Measurements from ENCODE around the gene SLF2. TPM values are rescaled to one million over a fixed set of nuclear protein-coding genes. Genes with fewer than 3 reads are reported as not detected.

Gene SLF2
- total RNA-seq, 2 donors from 2014 or later: 31.5 to 38.9 TPM

DNA sequence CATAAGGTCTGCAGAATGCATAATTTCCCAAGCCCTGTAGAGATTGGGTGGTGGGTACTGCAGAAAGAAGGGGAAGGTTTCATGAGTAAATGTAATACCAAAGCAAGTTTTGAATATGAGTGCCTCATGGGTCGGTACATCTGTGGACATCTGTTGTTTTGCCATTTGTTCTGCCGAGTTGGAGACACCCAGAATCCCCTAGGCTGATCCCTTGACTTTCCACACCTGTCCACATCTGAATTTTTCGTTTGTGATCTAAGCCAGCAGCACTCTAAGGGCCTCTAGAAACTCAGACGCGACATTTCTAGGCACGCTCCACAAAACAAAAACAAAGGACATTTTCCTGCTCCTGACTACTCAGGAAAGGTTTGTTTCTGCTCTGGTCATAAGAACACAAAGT lies 11.7 kb upstream of the SLF2 start:
- Histone ChIP-seq H3K36me3 (ENCODE audit: control insufficient read depth, insufficient read depth, low read length) (no peaks in the 10 kb centered on the region), H3K4me3 (ENCODE audit: low read length) (no peak overlapping the region), H3K4me1 (ENCODE audit: control insufficient read depth, insufficient read depth, low read length) (no peaks in the 10 kb centered on the region), H3K27me3 (ENCODE audit: control insufficient read depth, insufficient read depth, low read length, poor library complexity, severe bottlenecking) (no peaks in the 10 kb centered on the region), H3K9me3 (ENCODE audit: control insufficient read depth, low read length) (no peaks in the 10 kb centered on the region), H3K27ac (ENCODE audit: low read depth, low read length) (no peak overlapping the region), H3K9ac (ENCODE audit: extremely low read depth, low read length, poor library complexity, severe bottlenecking) (no peak overlapping the region)
- no peak for TF ChIP-seq CTCF (conservative IDR thresholded peaks at IDR 0.05)
- H3K36me3 Mint-ChIP-seq (ENCODE audit: low read depth): no peaks in the 10 kb centered on the region
- no peak overlapping the region for H3K27ac Mint-ChIP-seq
- H3K4me3 Mint-ChIP-seq: no peak overlapping the region
- no peak for DNase-seq
- H3K9me3 Mint-ChIP-seq: no peaks in the 10 kb centered on the region
- WGBS, 2 experiments (ENCODE audit: insufficient coverage in 1 of 2, insufficient read length in 1 of 2): 89 to 100% methylated on average over 3 to 6 of the region's 6 CpGs
- peaks cover 5% of the 10 kb centered on the region for H3K27me3 Mint-ChIP-seq (ENCODE audit: insufficient read depth)
- peaks cover 2% of the 10 kb centered on the region for H3K4me1 Mint-ChIP-seq

- no peaks in the 10 kb centered on the region for H3K36me3 Mint-ChIP-seq (ENCODE audit: low read depth)
- H3K4me1 ChIP-seq (ENCODE audit: control insufficient read depth, insufficient read depth, low read length): no peaks in the 10 kb centered on the region
- no peak overlapping the region for H3K4me3 ChIP-seq (ENCODE audit: low read length)
- no peaks in the 10 kb centered on the region for H3K27me3 ChIP-seq (ENCODE audit: control insufficient read depth, insufficient read depth, low read length, poor library complexity, severe bottlenecking)
- TF ChIP-seq CTCF (conservative IDR thresholded peaks at IDR 0.05): no peak
- H3K27ac ChIP-seq (ENCODE audit: low read depth, low read length): no peak overlapping the region
- H3K27me3 Mint-ChIP-seq (ENCODE audit: insufficient read depth): peaks cover 5% of the 10 kb centered on the region
- no peaks in the 10 kb centered on the region for H3K4me1 Mint-ChIP-seq
- no peaks in the 10 kb centered on the region for H3K36me3 ChIP-seq (ENCODE audit: control insufficient read depth, insufficient read depth, low read length)
- 97 to 100% methylated on average over 2 to 7 of the region's 7 CpGs for WGBS, 2 experiments (ENCODE audit: insufficient coverage in 1 of 2, insufficient read length in 1 of 2)
- H3K27ac Mint-ChIP-seq: no peak overlapping the region
- no peak overlapping the region for H3K9ac ChIP-seq (ENCODE audit: extremely low read depth, low read length, poor library complexity, severe bottlenecking)
- no peak overlapping the region for H3K4me3 Mint-ChIP-seq
- H3K9me3 Mint-ChIP-seq: no peaks in the 10 kb centered on the region
- no peak for DNase-seq
- no peaks in the 10 kb centered on the region for H3K9me3 ChIP-seq (ENCODE audit: control insufficient read depth, low read length)
Measured at GRCh38 chr10:100902622-100903021, 10.1 kb upstream of the SLF2 start.

DNA sequence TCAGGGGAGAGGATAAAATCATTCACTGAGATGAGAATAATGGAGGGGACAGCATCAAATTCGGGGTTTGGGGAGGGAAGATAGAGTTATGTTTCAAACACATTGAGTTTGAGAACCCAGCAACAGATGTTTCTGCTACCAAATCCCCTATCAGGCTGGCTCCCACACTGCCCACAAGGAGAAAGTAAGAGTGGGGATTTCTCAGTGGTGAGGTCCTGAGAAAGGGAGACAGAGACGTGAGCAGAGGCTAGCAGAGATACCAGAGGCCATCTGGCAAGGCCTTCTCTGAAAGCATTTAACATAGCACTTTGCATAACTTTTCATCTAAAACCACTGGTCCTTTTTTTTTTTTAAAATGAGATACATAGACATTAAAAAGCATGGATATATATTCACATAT lies 7.8 kb upstream of the SLF2 start:
- WGBS, 2 experiments (ENCODE audit: insufficient coverage in 1 of 2, insufficient read length in 1 of 2): 60 to 75% methylated on average over 1 to 2 of the region's 2 CpGs
- Mint-ChIP-seq H3K27me3 (ENCODE audit: insufficient read depth) (peaks cover 5% of the 10 kb centered on the region), H3K4me3 (no peak overlapping the region), H3K4me1 (peaks cover 7% of the 10 kb centered on the region), H3K27ac (no peak overlapping the region), H3K36me3 (ENCODE audit: low read depth) (no peaks in the 10 kb centered on the region), H3K9me3 (no peaks in the 10 kb centered on the region)
- DNase-seq: no peak
- H3K36me3 ChIP-seq (ENCODE audit: control insufficient read depth, insufficient read depth, low read length): no peaks in the 10 kb centered on the region
- no peak for TF ChIP-seq CTCF (conservative IDR thresholded peaks at IDR 0.05)
- no peak overlapping the region for H3K9ac ChIP-seq (ENCODE audit: extremely low read depth, low read length, poor library complexity, severe bottlenecking)
- H3K9me3 ChIP-seq (ENCODE audit: control insufficient read depth, low read length): no peaks in the 10 kb centered on the region
- H3K27me3 ChIP-seq (ENCODE audit: control insufficient read depth, insufficient read depth, low read length, poor library complexity, severe bottlenecking): no peaks in the 10 kb centered on the region
- peaks cover 6% of the 10 kb centered on the region for H3K4me1 ChIP-seq (ENCODE audit: control insufficient read depth, insufficient read depth, low read length)
- H3K27ac ChIP-seq (ENCODE audit: low read depth, low read length): no peak overlapping the region
- H3K4me3 ChIP-seq (ENCODE audit: low read length): no peak overlapping the region
